H9 (cell line): ENCODE data around the gene H2AZ2. TPM values are rescaled to one million over a fixed set of nuclear protein-coding genes. Genes with fewer than 3 reads are reported as not detected.
"Not testable (repeated sequence)": the region's sequence is repeated elsewhere in the genome, so short reads cannot be mapped to it uniquely, and the experiment has no call there.

Source experiments
- DNase-seq: peaks from one replicate; pipeline ENCODE4 v3.0.0-alpha.2; 2017
- H2AFZ ChIP-seq: one replicate; pipeline ENCODE4 v1.6.1; 2013; ENCODE audit warnings: mild to moderate bottlenecking, low read length, control low read depth, moderate library complexity
- H2AK5ac ChIP-seq: 2 replicates; pipeline ENCODE4 v1.6.1; 2013; ENCODE audit warnings: low read length, control low read depth, mixed read lengths; ENCODE audit not compliant: insufficient read length
- H2BK120ac ChIP-seq: one replicate; pipeline ENCODE4 v1.6.1; 2013; ENCODE audit warnings: low read depth, mild to moderate bottlenecking, low read length, control low read depth, inconsistent platforms; ENCODE audit not compliant: poor library complexity, severe bottlenecking
- H2BK12ac ChIP-seq: 2 replicates; pipeline ENCODE4 v1.6.1; 2013; ENCODE audit warnings: low read length, control low read depth, mixed read lengths, low read depth; ENCODE audit not compliant: insufficient read length
- H2BK15ac ChIP-seq: 2 replicates; pipeline ENCODE4 v1.6.1; 2013; ENCODE audit warnings: low read depth, low read length, control low read depth
- H2BK20ac ChIP-seq: one replicate; pipeline ENCODE4 v1.6.1; 2013; ENCODE audit warnings: low read depth, mild to moderate bottlenecking, low read length, control low read depth, inconsistent platforms; ENCODE audit not compliant: poor library complexity, severe bottlenecking
- H2BK5ac ChIP-seq: 2 replicates; pipeline ENCODE4 v1.6.1; 2013; ENCODE audit warnings: low read length, control low read depth, mixed read lengths; ENCODE audit not compliant: insufficient read length
- H3K14ac ChIP-seq: 2 replicates; pipeline ENCODE4 v1.6.1; 2013; ENCODE audit warnings: low read length, control low read depth; ENCODE audit not compliant: insufficient read depth
- H3K18ac ChIP-seq: 2 replicates; pipeline ENCODE4 v1.6.1; 2013; ENCODE audit warnings: low read depth, mild to moderate bottlenecking, mixed read lengths, low read length, control low read depth; ENCODE audit not compliant: insufficient read length
- H3K23ac ChIP-seq: 2 replicates; pipeline ENCODE4 v1.6.1; 2013; ENCODE audit warnings: low read length, control low read depth, mixed read lengths, low read depth; ENCODE audit not compliant: insufficient read length
- H3K23me2 ChIP-seq: 2 replicates; pipeline ENCODE4 v1.6.1; 2013; ENCODE audit warnings: low read depth, mild to moderate bottlenecking, mixed read lengths, low read length, control low read depth; ENCODE audit not compliant: insufficient read length, poor library complexity, severe bottlenecking
- H3K27ac ChIP-seq: 2 replicates; pipeline ENCODE4 v1.5.1; 2013; ENCODE audit warnings: low read length, control low read depth, mixed read lengths, low read depth; ENCODE audit not compliant: insufficient read length
- H3K27me3 ChIP-seq: 2 replicates; pipeline ENCODE4 v1.6.1; 2013; ENCODE audit warnings: low read length, control low read depth, inconsistent platforms; ENCODE audit not compliant: insufficient read depth
- H3K4ac ChIP-seq: 2 replicates; pipeline ENCODE4 v1.6.1; 2013; ENCODE audit warnings: low read depth, mild to moderate bottlenecking, control low read depth, inconsistent platforms, low read length, moderate library complexity
- H3K4me1 ChIP-seq: 2 replicates; pipeline ENCODE4 v1.6.1; 2013; ENCODE audit warnings: low read length, control low read depth, inconsistent platforms; ENCODE audit not compliant: insufficient read depth
- H3K4me2 ChIP-seq: 2 replicates; pipeline ENCODE4 v1.6.1; 2013; ENCODE audit warnings: low read length, control low read depth, mixed read lengths; ENCODE audit not compliant: insufficient read length, insufficient read depth
- H3K56ac ChIP-seq: 2 replicates; pipeline ENCODE4 v1.6.1; 2013; ENCODE audit warnings: low read depth, mild to moderate bottlenecking, mixed read lengths, low read length, control low read depth; ENCODE audit not compliant: insufficient read length
- H3K79me1 ChIP-seq: 2 replicates; pipeline ENCODE4 v1.6.1; 2013; ENCODE audit warnings: low read depth, mild to moderate bottlenecking, moderate library complexity, low read length, control low read depth, inconsistent platforms; ENCODE audit not compliant: insufficient read depth, poor library complexity, severe bottlenecking
- H3K79me2 ChIP-seq: 2 replicates; pipeline ENCODE4 v1.6.1; 2013; ENCODE audit warnings: low read length, control low read depth, inconsistent platforms; ENCODE audit not compliant: insufficient read depth
- H3K9ac ChIP-seq: 2 replicates; pipeline ENCODE4 v1.6.1; 2013; ENCODE audit warnings: low read length, control low read depth, mixed read lengths; ENCODE audit not compliant: insufficient read length; ENCODE audit errors: extremely low read depth
- H3K9me3 ChIP-seq: one replicate; pipeline ENCODE4 v1.6.1; 2013; ENCODE audit warnings: low read depth, low read length, inconsistent platforms; ENCODE audit not compliant: control insufficient read depth
- H3T11ph ChIP-seq: one replicate; pipeline ENCODE4 v1.6.1; 2013; ENCODE audit warnings: mild to moderate bottlenecking, low read length, control low read depth, inconsistent platforms
- H4K20me1 ChIP-seq: one replicate; pipeline ENCODE4 v1.6.1; 2013; ENCODE audit not compliant: control insufficient read depth, insufficient read length, insufficient read depth
- H4K5ac ChIP-seq: 2 replicates; pipeline ENCODE4 v1.6.1; 2013; ENCODE audit warnings: low read depth, mild to moderate bottlenecking, mixed read lengths, low read length, control low read depth; ENCODE audit not compliant: insufficient read length
- H4K8ac ChIP-seq: replicated peaks from 2 replicates; pipeline ENCODE4 v1.6.1; 2013; ENCODE audit warnings: low read length, control low read depth, mixed read lengths, low read depth; ENCODE audit not compliant: insufficient read length
- H4K91ac ChIP-seq: 2 replicates; pipeline ENCODE4 v1.6.1; 2013; ENCODE audit warnings: low read depth, mild to moderate bottlenecking, moderate library complexity, mixed read lengths, low read length, control low read depth; ENCODE audit not compliant: insufficient read length
- H3K27ac Mint-ChIP-seq, 3 experiments: 2 replicates in 2 of 3; 3 replicates in 1 of 3; pipeline ENCODE4 v1.8.0; 2020 to 2021; ENCODE audit warnings: mixed read lengths in 3 of 3, mild to moderate bottlenecking in 1 of 3, moderate library complexity in 1 of 3
- H3K27me3 Mint-ChIP-seq: 2 replicates; pipeline ENCODE4 v1.8.0; 2021; ENCODE audit warnings: low read depth, mild to moderate bottlenecking, moderate library complexity, mixed read lengths
- H3K36me3 Mint-ChIP-seq, 3 experiments: 2 replicates in 2 of 3; 3 replicates in 1 of 3; pipeline ENCODE4 v1.8.0; 2020 to 2021; ENCODE audit warnings: low read depth in 3 of 3, mixed read lengths in 3 of 3; ENCODE audit not compliant: insufficient read depth in 1 of 3
- H3K4me1 Mint-ChIP-seq, 2 experiments: 2 replicates each; pipeline ENCODE4 v1.8.0; 2020; ENCODE audit warnings: mixed read lengths in 2 of 2
- H3K4me3 Mint-ChIP-seq, 2 experiments: 2 replicates in 1 of 2; 3 replicates in 1 of 2; pipeline ENCODE4 v1.8.0; 2020 to 2021; ENCODE audit warnings: mild to moderate bottlenecking in 2 of 2, mixed read lengths in 2 of 2, moderate library complexity in 1 of 2
- H3K9me3 Mint-ChIP-seq, 2 experiments: 2 replicates in 1 of 2; 3 replicates in 1 of 2; pipeline ENCODE4 v1.8.0; 2020; ENCODE audit warnings: mild to moderate bottlenecking in 2 of 2, mixed read lengths in 2 of 2, moderate library complexity in 1 of 2
- CTCF ChIP-seq: fragments of 200-600 bp; sonication (generic); conservative IDR thresholded peaks from 3 replicates; pipeline ENCODE4 v1.8.0; 2021; ENCODE audit warnings: antibody characterized with exemption, mild to moderate bottlenecking
- WGBS: extraction: QIAGEN DNeasy Blood & Tissue Kit; methylation state at CpG from one replicate; pipeline ENCODE4 v1.1.7; 2013; ENCODE audit warnings: missing lambda C conversion rate, low lambda C conversion rate, mixed read lengths; ENCODE audit not compliant: insufficient read length; ENCODE audit errors: extremely low coverage; 5-methylcytosine and 5-hydroxymethylcytosine counted together
- total RNA-seq: library from RNA; stranded (reverse); gene quantifications from 2 replicates; pipeline ENCODE4 v1.2.1, GENCODE V29; 2021

The H2AZ2 gene
- total RNA-seq, 1 experiment from 2014 or later: 208 TPM

- Histone ChIP-seq H4K91ac (no peak overlapping the region), H4K5ac (no peak overlapping the region), H3T11ph (no peak overlapping the region), H3K23ac (no peak overlapping the region), H3K14ac (no peak overlapping the region), H2BK15ac (no peak overlapping the region), H3K79me1 (no peaks in the 10 kb centered on the region), H3K9me3 (peaks cover 5% of the 10 kb centered on the region), H3K4me2 (no peak overlapping the region), H2BK120ac (no peak overlapping the region), H2AK5ac (no peak overlapping the region), H3K27ac (no peak overlapping the region), H2BK20ac (no peak overlapping the region), H3K9ac (no peak overlapping the region), H4K20me1 (no peaks in the 10 kb centered on the region), H2BK12ac (no peak overlapping the region), H3K4ac (no peak overlapping the region), H3K18ac (no peak overlapping the region), H3K23me2 (no peaks in the 10 kb centered on the region), H4K8ac (no peak overlapping the region), H3K27me3 (no peaks in the 10 kb centered on the region), H3K79me2 (no peaks in the 10 kb centered on the region), H3K56ac (no peak overlapping the region), H3K4me1 (no peaks in the 10 kb centered on the region), H2BK5ac (no peak overlapping the region), H2AFZ (no peak overlapping the region)
- H3K4me3 Mint-ChIP-seq: no peak overlapping the region
- H3K27ac Mint-ChIP-seq: no peak overlapping the region
- H3K4me1 Mint-ChIP-seq: no peaks in the 10 kb centered on the region
- no peak for DNase-seq
- peaks cover 28 to 30% of the 10 kb centered on the region in 2 experiments for H3K9me3 Mint-ChIP-seq
- peaks cover 4% of the 10 kb centered on the region; the same call in 1 of the 2 replicates for H3K27me3 Mint-ChIP-seq
- no peak for TF ChIP-seq CTCF
- peaks cover 4 to 12% (median 8%) of the 10 kb centered on the region in 3 experiments; a peak in 5 of 7 replicates for H3K36me3 Mint-ChIP-seq
- no CpG with 5 or more reads among the region's 1 CpG for WGBS
Observed at GRCh38 chr7:44872787-44873186, 24.9 kb upstream of the H2AZ2 start.

GRCh38 chr7:44871918-44872317, 24.0 kb upstream of the H2AZ2 start:
- not testable (repeated sequence) for H3K4me1 ChIP-seq, H3K9me3 ChIP-seq, H3K9ac ChIP-seq, H2BK20ac ChIP-seq, H3K4me2 ChIP-seq, H3K4ac ChIP-seq, H3K27me3 Mint-ChIP-seq, H2BK5ac ChIP-seq, H2BK15ac ChIP-seq, H2AK5ac ChIP-seq, H3K23me2 ChIP-seq, H2BK12ac ChIP-seq, H3K23ac ChIP-seq, H3K4me1 Mint-ChIP-seq, H2AFZ ChIP-seq, H3K14ac ChIP-seq, H4K8ac ChIP-seq, H4K5ac ChIP-seq, H3K27ac Mint-ChIP-seq, H3K27ac ChIP-seq, H3K27me3 ChIP-seq, H3T11ph ChIP-seq, H3K56ac ChIP-seq, H3K79me1 ChIP-seq, H3K18ac ChIP-seq, H2BK120ac ChIP-seq, DNase-seq, H3K79me2 ChIP-seq, H4K20me1 ChIP-seq, H4K91ac ChIP-seq, H3K4me3 Mint-ChIP-seq
- H3K36me3 Mint-ChIP-seq: peaks cover 4 to 12% (median 8%) of the 10 kb centered on the region in 3 experiments; a peak in 5 of 7 replicates
- peaks cover 28 to 30% of the 10 kb centered on the region in 2 experiments for H3K9me3 Mint-ChIP-seq
- no CpG with 5 or more reads among the region's 23 CpGs for WGBS
